B cell (primary cell): ENCODE measurements around the gene PIK3CB. TPM values are rescaled to one million over a fixed set of nuclear protein-coding genes. Genes with fewer than 3 reads are reported as not detected.
"Not testable (repeated sequence)": the region's sequence is repeated elsewhere in the genome, so short reads cannot be mapped to it uniquely, and the experiment has no call there.

Experiments
- ATAC-seq: fragments of 200-7000 bp; cut with Tn5 transposase; one replicate; pipeline ENCODE4 v1.10.0; 2021; ENCODE audit warnings: low read depth, mild to moderate bottlenecking, moderate number of reproducible peaks, moderate library complexity
- CTCF ChIA-PET: fragments of 350-600 bp; sonication (Branson Sonifier 250); formaldehyde crosslinking; loops from one replicate; lab custom pipeline; 2021; ENCODE audit warnings: antibody characterized with exemption, inconsistent platforms; lab: Charles Lee
- POLR2A ChIA-PET: fragments of 350-600 bp; sonication (Branson Sonifier 250); formaldehyde crosslinking; loops from one replicate; lab custom pipeline; 2021; ENCODE audit warnings: antibody characterized with exemption; lab: Charles Lee
- DNase-seq: peaks from one replicate; pipeline ENCODE4 v3.0.0; 2013
- H2AFZ ChIP-seq: 2 replicates; pipeline ENCODE4 v1.6.1; 2012; ENCODE audit warnings: mild to moderate bottlenecking, low read depth, low read length; ENCODE audit not compliant: insufficient read depth, poor library complexity, severe bottlenecking
- H3K27ac ChIP-seq, 2 donors: 1 replicate in 1 of 2; 2 replicates in 1 of 2; pipeline ENCODE4 v1.5.1; 2012 to 2013; ENCODE audit warnings: low read length in 2 of 2, mild to moderate bottlenecking in 2 of 2, moderate library complexity in 1 of 2
- H3K27me3 ChIP-seq, 4 experiments: fragments of 200-600 bp in 1 of 4; sonication (generic) in 1 of 4; replicated peaks in 1 of 4; 1 replicate in 2 of 4; 2 replicates in 2 of 4; pipeline versions ENCODE4 v1.6.1 to v1.7.0; 2013 to 2016; ENCODE audit warnings: low read length in 3 of 4, mild to moderate bottlenecking in 2 of 4, mixed read lengths in 1 of 4, moderate library complexity in 1 of 4; ENCODE audit not compliant: insufficient read depth in 4 of 4, control insufficient read depth in 3 of 4; ENCODE audit errors: control extremely low read depth in 1 of 4
- H3K36me3 ChIP-seq, 2 experiments: replicated peaks in 1 of 2; 1 replicate in 1 of 2; 2 replicates in 1 of 2; pipeline versions ENCODE4 v1.6.1 to v1.7.1; 2013; ENCODE audit warnings: low read length in 1 of 2; ENCODE audit not compliant: insufficient read depth in 2 of 2, control insufficient read depth in 1 of 2; ENCODE audit errors: control extremely low read depth in 1 of 2, extremely low read depth in 1 of 2
- H3K4me1 ChIP-seq, 2 donors: fragments of 200-600 bp in 1 of 2; sonication (generic) in 1 of 2; 1 replicate in 1 of 2; 2 replicates in 1 of 2; pipeline versions ENCODE4 v1.5.1 to v1.6.1; 2013 to 2017; ENCODE audit warnings: low read length in 2 of 2; ENCODE audit not compliant: control insufficient read depth in 2 of 2, insufficient read depth in 2 of 2
- H3K4me2 ChIP-seq: replicated peaks from 2 replicates; pipeline ENCODE3; 2012; ENCODE audit warnings: mild to moderate bottlenecking, low read depth, low read length; ENCODE audit not compliant: poor library complexity, severe bottlenecking
- H3K4me3 ChIP-seq, 5 experiments: fragments of 200-600 bp in 1 of 5; sonication (generic) in 1 of 5; 1 replicate in 3 of 5; 2 replicates in 2 of 5; pipeline versions ENCODE4 v1.5.1 to v1.7.0; 2011 to 2016; ENCODE audit warnings: low read length in 4 of 5, mild to moderate bottlenecking in 4 of 5, low read depth in 2 of 5, control low read depth in 1 of 5, moderate library complexity in 1 of 5; ENCODE audit not compliant: insufficient read depth in 1 of 5; ENCODE audit errors: control extremely low read depth in 1 of 5, extremely low read depth in 1 of 5
- H3K79me2 ChIP-seq: fragments of 200-600 bp; sonication (generic); one replicate; pipeline ENCODE4 v1.6.0; 2016; ENCODE audit warnings: low read length; ENCODE audit not compliant: control insufficient read depth, insufficient read depth
- H3K9ac ChIP-seq: fragments of 200-600 bp; sonication (generic); 2 replicates; pipeline ENCODE4 v1.6.1; 2017; ENCODE audit warnings: mild to moderate bottlenecking, low read length, moderate library complexity
- H3K9me3 ChIP-seq, 3 donors: one replicate each; pipeline versions ENCODE4 v1.6.1 to v1.7.1; 2013; ENCODE audit warnings: low read length in 2 of 3; ENCODE audit not compliant: control insufficient read depth in 2 of 3, insufficient read depth in 1 of 3; ENCODE audit errors: control extremely low read depth in 1 of 3
- H4K20me1 ChIP-seq: 2 replicates; pipeline ENCODE4 v1.6.0; 2012; ENCODE audit warnings: mild to moderate bottlenecking, low read length; ENCODE audit not compliant: insufficient read depth, control insufficient read depth, poor library complexity, severe bottlenecking
- H3K27ac Mint-ChIP-seq: one replicate; pipeline ENCODE4 v1.8.0; 2021; ENCODE audit warnings: mixed read lengths
- H3K27me3 Mint-ChIP-seq: one replicate; pipeline ENCODE4 v1.8.0; 2021; ENCODE audit warnings: mixed read lengths
- H3K4me1 Mint-ChIP-seq: one replicate; pipeline ENCODE4 v1.8.0; 2021; ENCODE audit warnings: mixed read lengths
- H3K4me3 Mint-ChIP-seq: one replicate; pipeline ENCODE4 v1.8.0; 2021; ENCODE audit warnings: mixed read lengths
- H3K9me3 Mint-ChIP-seq: one replicate; pipeline ENCODE4 v1.8.0; 2022; ENCODE audit warnings: mixed read lengths; ENCODE audit not compliant: insufficient read depth
- EZH2 ChIP-seq: IDR thresholded peaks from 2 replicates; pipeline ENCODE4 v1.6.1; 2012; ENCODE audit warnings: borderline replicate concordance, low read depth, mild to moderate bottlenecking, moderate library complexity, low read length; ENCODE audit not compliant: insufficient read depth, poor library complexity, severe bottlenecking
- WGBS: methylation state at CpG from one replicate; pipeline ENCODE4 v1.1.5; 2013; ENCODE audit warnings: missing lambda C conversion rate; ENCODE audit not compliant: insufficient coverage; 5-methylcytosine and 5-hydroxymethylcytosine counted together
- intact Hi-C: fragments of 100-400 bp; cut with micrococcal nuclease; formaldehyde crosslinking; loops from one replicate; pipeline ENCODE4 v1.10.0; 2022
- polyA plus RNA-seq: library from polyadenylated mRNA; depleted of rRNA; stranded (reverse); fragments of >200 nt; gene quantifications from 2 replicates; pipeline ENCODE4 v1.2.3, GENCODE V29; 2012
- total RNA-seq, 2 donors: library from RNA; stranded (reverse); fragments of 120-200 nt in 1 of 2; gene quantifications; 1 replicate in 1 of 2; 2 replicates in 1 of 2; pipeline versions ENCODE4 v1.2.3 to v1.2.4, GENCODE V29; 2013 to 2022
- TF ChIP-seq, protein P1 (sequence below): fragments of 200-600 bp; IDR thresholded peaks from one replicate; pipeline ENCODE4 v1.8.0; 2022; ENCODE audit warnings: antibody characterized with exemption, mild to moderate bottlenecking

PIK3CB gene
- total and polyA plus RNA-seq, 2 donors (not counting 1 experiment from before 2014, with no cell fraction given), result 3.6 to 29.4 TPM

DNA sequence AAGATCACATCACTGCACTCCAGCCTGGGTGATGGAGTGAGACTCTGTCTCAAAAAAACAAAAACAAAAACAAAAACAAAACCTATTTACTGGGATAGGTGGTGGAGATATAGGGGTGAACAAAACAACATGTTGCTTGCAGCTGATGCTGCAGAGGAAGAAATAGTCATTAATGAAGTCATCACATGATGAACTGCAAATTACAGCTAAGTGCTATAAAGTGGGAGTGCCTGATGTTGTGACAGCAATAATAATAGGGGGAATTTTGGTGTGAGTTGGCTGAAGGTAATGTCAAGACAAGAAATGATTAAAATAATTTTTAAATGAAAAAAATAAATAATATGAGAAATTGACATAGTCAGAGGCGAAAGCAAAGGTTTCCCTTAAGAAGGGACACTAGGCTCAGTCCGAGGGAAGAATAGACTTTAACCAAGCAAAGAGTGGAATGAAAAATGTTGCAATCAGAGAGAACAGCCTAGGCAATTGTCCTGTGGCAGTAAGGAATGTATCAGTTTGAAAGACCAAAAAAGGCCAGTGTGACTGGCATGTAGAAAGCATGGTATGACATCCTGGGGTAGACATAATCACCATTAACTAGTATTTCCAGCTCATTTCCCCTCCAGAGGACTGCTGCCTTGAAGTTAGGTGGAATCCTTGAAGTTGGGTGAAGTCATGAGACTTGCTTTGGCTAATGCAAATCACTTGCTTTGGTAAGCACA, 14.7 kb upstream of the PIK3CB start:
- Mint-ChIP-seq H3K4me1 (no peaks in the 10 kb centered on the region), H3K27ac (no peak overlapping the region), H3K9me3 (no peaks in the 10 kb centered on the region), H3K27me3 (no peaks in the 10 kb centered on the region), H3K4me3 (no peak overlapping the region)
- Histone ChIP-seq H3K4me3 (no peak overlapping the region), H3K9me3 (no peaks in the 10 kb centered on the region), H4K20me1 (no peaks in the 10 kb centered on the region), H3K27me3 (no peaks in the 10 kb centered on the region), H3K27ac (no peak overlapping the region), H3K4me1 (no peaks in the 10 kb centered on the region), H3K79me2 (no peaks in the 10 kb centered on the region), H3K4me2 (no peak overlapping the region), H2AFZ (no peak overlapping the region), H3K9ac (no peak overlapping the region), H3K36me3 (no peaks in the 10 kb centered on the region)
- POLR2A ChIA-PET, result no interaction called here
- CTCF ChIA-PET, result interaction anchor here (1.5 kb wide), 1 partner anchor 67 kb away, joined by 7 read pairs; no protein-coding TSS in a partner anchor
- DNase-seq, result no peak
- intact Hi-C loops, result no loop called here
- ATAC-seq, result no peak
- no peak for TF ChIP-seq EZH2
- TF ChIP-seq, protein P1, sequence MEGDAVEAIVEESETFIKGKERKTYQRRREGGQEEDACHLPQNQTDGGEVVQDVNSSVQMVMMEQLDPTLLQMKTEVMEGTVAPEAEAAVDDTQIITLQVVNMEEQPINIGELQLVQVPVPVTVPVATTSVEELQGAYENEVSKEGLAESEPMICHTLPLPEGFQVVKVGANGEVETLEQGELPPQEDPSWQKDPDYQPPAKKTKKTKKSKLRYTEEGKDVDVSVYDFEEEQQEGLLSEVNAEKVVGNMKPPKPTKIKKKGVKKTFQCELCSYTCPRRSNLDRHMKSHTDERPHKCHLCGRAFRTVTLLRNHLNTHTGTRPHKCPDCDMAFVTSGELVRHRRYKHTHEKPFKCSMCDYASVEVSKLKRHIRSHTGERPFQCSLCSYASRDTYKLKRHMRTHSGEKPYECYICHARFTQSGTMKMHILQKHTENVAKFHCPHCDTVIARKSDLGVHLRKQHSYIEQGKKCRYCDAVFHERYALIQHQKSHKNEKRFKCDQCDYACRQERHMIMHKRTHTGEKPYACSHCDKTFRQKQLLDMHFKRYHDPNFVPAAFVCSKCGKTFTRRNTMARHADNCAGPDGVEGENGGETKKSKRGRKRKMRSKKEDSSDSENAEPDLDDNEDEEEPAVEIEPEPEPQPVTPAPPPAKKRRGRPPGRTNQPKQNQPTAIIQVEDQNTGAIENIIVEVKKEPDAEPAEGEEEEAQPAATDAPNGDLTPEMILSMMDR, result no peak
- WGBS, result 95% methylated on average over 2 of the region's 2 CpGs

DNA sequence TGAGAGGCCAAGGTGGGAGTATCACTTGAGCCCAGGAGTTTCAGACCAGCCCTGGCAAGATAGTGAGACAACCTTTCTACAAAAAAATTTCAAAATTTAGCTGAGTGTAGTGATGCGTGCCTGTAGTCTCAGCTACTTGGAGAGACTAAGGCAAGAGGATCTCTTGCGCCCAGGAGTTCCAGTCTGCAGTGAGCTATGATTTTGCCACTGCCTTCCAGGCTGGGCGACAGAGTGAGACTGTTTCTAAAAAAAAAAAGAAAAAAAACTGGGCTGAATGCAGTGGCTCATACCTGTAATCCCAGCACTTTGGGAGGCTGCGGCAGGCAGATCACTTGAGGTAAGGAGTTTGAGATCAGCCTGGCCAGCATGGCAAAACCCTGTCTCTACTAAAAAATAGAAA, 14.0 kb upstream of the PIK3CB start:
- Histone ChIP-seq H3K79me2 (no peaks in the 10 kb centered on the region), H3K9ac (no peak overlapping the region), H3K9me3 (no peaks in the 10 kb centered on the region), H3K36me3 (no peaks in the 10 kb centered on the region), H4K20me1 (no peaks in the 10 kb centered on the region), H3K4me3 (no peak overlapping the region), H3K27ac (no peak overlapping the region), H3K4me2 (no peak overlapping the region), H2AFZ (no peak overlapping the region), H3K27me3 (no peaks in the 10 kb centered on the region), H3K4me1 (no peaks in the 10 kb centered on the region)
- H3K27ac Mint-ChIP-seq, result no peak overlapping the region
- no peak overlapping the region for H3K4me3 Mint-ChIP-seq
- DNase-seq (no peak), ATAC-seq (no peak)
- POLR2A ChIA-PET, result no interaction called here
- CTCF ChIA-PET, result no interaction called here
- WGBS, result 92% methylated on average over 3 of the region's 4 CpGs
- no peaks in the 10 kb centered on the region for H3K27me3 Mint-ChIP-seq
- no peaks in the 10 kb centered on the region for H3K4me1 Mint-ChIP-seq
- H3K9me3 Mint-ChIP-seq, result no peaks in the 10 kb centered on the region
- TF ChIP-seq, protein P1, result no peak
- TF ChIP-seq EZH2, result no peak
- intact Hi-C loops, result no loop called here

DNA sequence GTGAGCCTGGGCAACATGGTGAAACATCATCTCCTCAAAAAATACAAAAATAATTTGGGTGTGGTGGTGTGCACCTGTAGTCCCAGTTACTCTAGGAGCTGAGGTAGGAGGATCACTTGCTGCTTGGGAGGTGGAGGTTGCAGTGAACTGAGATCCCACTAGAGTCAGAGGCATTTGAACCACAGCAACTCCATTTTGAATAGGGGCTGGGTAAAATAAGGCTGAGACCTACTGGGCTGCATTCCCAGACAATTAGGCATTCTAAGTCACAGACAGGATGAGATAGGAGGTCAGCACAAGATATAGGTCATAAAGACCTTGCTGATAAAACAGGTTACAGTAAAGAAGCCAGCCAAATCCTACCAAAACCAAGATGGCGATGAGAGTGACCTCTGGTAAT, 12.1 kb upstream of the PIK3CB start:
- H3K27me3 ChIP-seq, H2AFZ ChIP-seq, H3K4me1 Mint-ChIP-seq, H3K79me2 ChIP-seq, CTCF ChIA-PET, H3K9ac ChIP-seq, H3K27ac Mint-ChIP-seq, H3K4me3 Mint-ChIP-seq, POLR2A ChIA-PET, intact Hi-C loops, DNase-seq, H3K36me3 ChIP-seq, H3K9me3 ChIP-seq, H3K27ac ChIP-seq, H3K27me3 Mint-ChIP-seq, ATAC-seq, H3K9me3 Mint-ChIP-seq, H3K4me3 ChIP-seq, H4K20me1 ChIP-seq, H3K4me1 ChIP-seq, H3K4me2 ChIP-seq: not testable (repeated sequence)
- no CpG with 5 or more reads among the region's 1 CpG for WGBS
